ENCODE measurements around the gene MDFI.

- TF ChIP-seq CTCF (IDR thresholded peaks at IDR 0.05; ENCODE audit: low read length) (no peak), EZH2 (IDR thresholded peaks at IDR 0.05; ENCODE audit: borderline replicate concordance, low read length) (no peak)
Measured at GRCh38 chr6:41642090-41642959, 4.1 kb downstream of the MDFI start.

All from OCI-LY1 (cell line).